RWPE1 (cell line): ENCODE data around the gene AKT1.

Source experiments
- CTCF ChIA-PET: fragments of 350-600 bp; sonication (Branson Sonifier 250); formaldehyde crosslinking; extraction: SDS; loops from one replicate; lab custom pipeline; 2021; lab: Yijun Ruan, JAX
- POLR2A ChIA-PET: fragments of 400-600 bp; formaldehyde crosslinking; extraction: SDS; loops from one replicate; lab custom pipeline; 2020; ENCODE audit warnings: antibody characterized with exemption; ENCODE audit not compliant: low non-redundant PET; lab: Yijun Ruan, JAX
- DNase-seq: peaks from one replicate; pipeline ENCODE4 v3.0.0; 2012; ENCODE audit warnings: low spot score
- H3K27ac ChIP-seq: fragments of 450-650 bp; 2 replicates; pipeline ENCODE4 v1.5.1; 2017
- TF ChIP-seq, protein P1 (sequence below): fragments of 450-650 bp; conservative IDR thresholded peaks from 2 replicates; pipeline ENCODE4 v1.5.1; 2017; ENCODE audit warnings: low read depth, mild to moderate bottlenecking

AKT1 gene

DNA sequence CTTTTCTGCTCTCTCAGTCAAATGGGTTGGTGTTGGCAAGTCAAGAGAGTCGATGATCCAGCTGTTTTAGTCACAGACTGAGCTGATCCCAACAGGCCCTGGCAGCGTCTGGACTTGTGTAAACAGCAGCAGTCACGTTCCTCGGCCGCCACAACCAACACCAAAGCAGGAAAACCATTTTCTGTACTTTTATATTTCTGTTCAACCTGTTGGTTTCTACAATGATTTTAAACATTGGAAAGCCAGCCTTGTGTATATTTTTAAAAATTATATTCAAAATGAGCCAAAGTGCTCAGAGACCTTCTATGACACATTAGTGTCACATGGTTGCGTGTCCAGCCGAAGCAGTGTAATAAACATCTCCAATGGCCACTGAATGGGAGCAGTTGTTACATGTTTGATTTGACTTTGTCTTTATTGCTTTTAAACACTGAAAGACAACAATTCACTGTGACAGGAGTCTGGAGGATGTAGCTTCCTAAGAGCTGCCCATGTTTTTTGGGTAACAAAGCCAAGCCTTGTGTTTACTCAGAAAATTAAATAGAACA is 48.5 kb downstream of the AKT1 start:
- DNase-seq = no peak
- TF ChIP-seq, protein P1, sequence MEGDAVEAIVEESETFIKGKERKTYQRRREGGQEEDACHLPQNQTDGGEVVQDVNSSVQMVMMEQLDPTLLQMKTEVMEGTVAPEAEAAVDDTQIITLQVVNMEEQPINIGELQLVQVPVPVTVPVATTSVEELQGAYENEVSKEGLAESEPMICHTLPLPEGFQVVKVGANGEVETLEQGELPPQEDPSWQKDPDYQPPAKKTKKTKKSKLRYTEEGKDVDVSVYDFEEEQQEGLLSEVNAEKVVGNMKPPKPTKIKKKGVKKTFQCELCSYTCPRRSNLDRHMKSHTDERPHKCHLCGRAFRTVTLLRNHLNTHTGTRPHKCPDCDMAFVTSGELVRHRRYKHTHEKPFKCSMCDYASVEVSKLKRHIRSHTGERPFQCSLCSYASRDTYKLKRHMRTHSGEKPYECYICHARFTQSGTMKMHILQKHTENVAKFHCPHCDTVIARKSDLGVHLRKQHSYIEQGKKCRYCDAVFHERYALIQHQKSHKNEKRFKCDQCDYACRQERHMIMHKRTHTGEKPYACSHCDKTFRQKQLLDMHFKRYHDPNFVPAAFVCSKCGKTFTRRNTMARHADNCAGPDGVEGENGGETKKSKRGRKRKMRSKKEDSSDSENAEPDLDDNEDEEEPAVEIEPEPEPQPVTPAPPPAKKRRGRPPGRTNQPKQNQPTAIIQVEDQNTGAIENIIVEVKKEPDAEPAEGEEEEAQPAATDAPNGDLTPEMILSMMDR = no peak
- H3K27ac ChIP-seq = peak overlapping the region; percentile 94
- POLR2A ChIA-PET = interaction anchor here (0.9 kb wide), 1 partner anchor 10 kb away, joined by 4 read pairs; no protein-coding TSS in a partner anchor
- CTCF ChIA-PET = interaction anchor here (3.8 kb wide), 1 partner anchor 24 kb away, joined by 28 read pairs; the partner anchor contains the start of gene ADSS1

DNA sequence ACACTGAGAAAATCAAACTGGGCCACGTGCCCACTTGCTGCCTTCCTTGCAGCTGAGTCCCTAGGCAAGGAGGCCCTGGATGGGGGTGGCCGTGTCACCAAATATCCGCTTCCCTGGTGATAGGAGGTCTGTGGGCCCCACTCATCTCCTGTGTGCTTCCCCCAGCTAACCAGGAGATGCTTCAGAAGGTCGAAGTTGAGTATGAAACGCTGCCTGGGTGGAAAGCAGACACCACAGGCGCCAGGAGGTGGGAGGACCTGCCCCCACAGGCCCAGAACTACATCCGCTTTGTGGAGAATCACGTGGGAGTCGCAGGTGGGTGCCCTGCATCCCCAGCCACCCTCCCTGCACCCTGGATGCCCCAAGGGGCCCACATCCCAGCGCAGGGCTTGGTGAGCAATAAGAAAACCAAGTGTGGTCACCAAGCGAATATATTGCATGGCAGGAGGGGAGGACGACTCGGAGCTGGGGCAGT is 49.4 kb downstream of the AKT1 start:
- H3K27ac ChIP-seq = peak overlapping the region; percentile 94
- DNase-seq = no peak
- CTCF ChIA-PET = interaction anchor here (1.3 kb wide), 2 partner anchors 15 to 23 kb away, joined by 4 to 5 read pairs; no protein-coding TSS in a partner anchor
- POLR2A ChIA-PET = no interaction called here
- TF ChIP-seq, protein P1 = no peak

GRCh38 chr14:104745431-104745830 is 50.1 kb downstream of the AKT1 start:
- ChIA-PET CTCF (interaction anchor here (1.3 kb wide), 2 partner anchors 14 to 22 kb away, joined by 4 to 5 read pairs; no protein-coding TSS in a partner anchor), POLR2A (no interaction called here)
- TF ChIP-seq, protein P1 = no peak
- H3K27ac ChIP-seq = peak overlapping the region; percentile 94
- DNase-seq = no peak

GRCh38 chr14:104744484-104744883 is 51.1 kb downstream of the AKT1 start:
- DNase-seq = no peak
- ChIA-PET CTCF (interaction anchor here (1.3 kb wide), 1 partner anchor 21 kb away, joined by 5 read pairs; no protein-coding TSS in a partner anchor), POLR2A (no interaction called here)
- peak overlapping the region; percentile 94 for H3K27ac ChIP-seq
- TF ChIP-seq, protein P1 = no peak

DNA sequence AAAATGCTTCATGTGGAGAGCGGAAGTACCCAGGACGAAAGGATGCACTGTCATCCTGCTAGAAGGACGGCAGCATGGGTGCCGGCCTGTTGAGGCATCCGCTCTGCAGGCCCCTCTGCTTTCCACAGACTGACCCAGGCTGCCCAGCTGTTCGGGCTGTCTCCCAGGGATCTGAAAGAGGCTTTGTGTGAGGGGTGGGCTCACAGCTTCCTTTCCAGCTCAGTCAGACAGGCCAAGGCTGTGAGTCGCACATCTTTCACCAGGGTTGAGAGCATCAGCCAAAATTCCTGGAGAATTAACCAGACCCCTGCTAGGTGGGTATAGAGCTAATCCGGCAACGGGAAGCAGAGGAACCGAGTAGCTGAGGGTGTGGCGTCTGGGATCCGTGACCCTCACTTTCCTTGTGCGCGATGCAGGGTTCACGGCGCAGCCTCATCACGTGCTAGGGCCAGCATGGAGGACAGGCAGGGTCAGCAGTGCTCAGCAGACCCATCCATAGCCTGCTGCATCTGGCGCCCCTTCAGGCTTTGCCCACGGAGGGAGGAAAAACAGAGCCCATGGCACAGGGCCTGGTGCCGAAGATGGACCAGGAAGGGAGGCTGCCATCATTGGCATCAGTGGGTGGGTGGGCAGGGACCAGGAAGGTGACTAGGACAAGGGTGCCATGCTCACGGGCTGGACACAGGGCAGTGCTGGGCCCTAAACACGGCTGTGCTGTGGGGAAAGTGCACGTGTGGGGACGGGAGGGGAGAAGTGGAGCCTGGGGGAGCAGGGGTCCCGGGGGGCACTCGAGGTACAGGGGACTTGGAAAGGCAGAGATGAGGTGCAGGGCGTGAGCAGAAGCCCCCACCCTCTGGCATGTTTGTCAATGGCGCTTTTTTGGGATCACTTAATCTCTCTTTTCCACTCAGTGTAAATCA is 51.8 kb downstream of the AKT1 start:
- POLR2A ChIA-PET = no interaction called here
- CTCF ChIA-PET = no interaction called here
- no peak for DNase-seq
- H3K27ac ChIP-seq = peak overlapping the region; percentile 94
- TF ChIP-seq, protein P1 = no peak
